IPS-15b (cell line): ENCODE measurements around the gene VEZF1.
"Not testable (repeated sequence)": the region's sequence is repeated elsewhere in the genome, so short reads cannot be mapped to it uniquely, and the experiment has no call there.

Experiments used
- H3K27me3 ChIP-seq: one replicate; pipeline ENCODE4 v1.6.1; 2013; ENCODE audit warnings: low read length; ENCODE audit not compliant: control insufficient read depth, insufficient read depth
- H3K36me3 ChIP-seq: one replicate; pipeline ENCODE4 v1.6.1; 2013; ENCODE audit warnings: low read length; ENCODE audit not compliant: control insufficient read depth, insufficient read depth
- H3K4me1 ChIP-seq: one replicate; pipeline ENCODE4 v1.6.1; 2013; ENCODE audit warnings: mild to moderate bottlenecking, low read length; ENCODE audit not compliant: control insufficient read depth, insufficient read depth
- H3K4me3 ChIP-seq: one replicate; pipeline ENCODE4 v1.5.1; 2013; ENCODE audit warnings: low read depth, low read length
- H3K9ac ChIP-seq: one replicate; pipeline ENCODE4 v1.6.1; 2013; ENCODE audit warnings: low read depth, mild to moderate bottlenecking, low read length
- H3K9me3 ChIP-seq: one replicate; pipeline ENCODE4 v1.6.1; 2013; ENCODE audit warnings: mild to moderate bottlenecking, low read length; ENCODE audit not compliant: control insufficient read depth, insufficient read depth

VEZF1 gene

DNA sequence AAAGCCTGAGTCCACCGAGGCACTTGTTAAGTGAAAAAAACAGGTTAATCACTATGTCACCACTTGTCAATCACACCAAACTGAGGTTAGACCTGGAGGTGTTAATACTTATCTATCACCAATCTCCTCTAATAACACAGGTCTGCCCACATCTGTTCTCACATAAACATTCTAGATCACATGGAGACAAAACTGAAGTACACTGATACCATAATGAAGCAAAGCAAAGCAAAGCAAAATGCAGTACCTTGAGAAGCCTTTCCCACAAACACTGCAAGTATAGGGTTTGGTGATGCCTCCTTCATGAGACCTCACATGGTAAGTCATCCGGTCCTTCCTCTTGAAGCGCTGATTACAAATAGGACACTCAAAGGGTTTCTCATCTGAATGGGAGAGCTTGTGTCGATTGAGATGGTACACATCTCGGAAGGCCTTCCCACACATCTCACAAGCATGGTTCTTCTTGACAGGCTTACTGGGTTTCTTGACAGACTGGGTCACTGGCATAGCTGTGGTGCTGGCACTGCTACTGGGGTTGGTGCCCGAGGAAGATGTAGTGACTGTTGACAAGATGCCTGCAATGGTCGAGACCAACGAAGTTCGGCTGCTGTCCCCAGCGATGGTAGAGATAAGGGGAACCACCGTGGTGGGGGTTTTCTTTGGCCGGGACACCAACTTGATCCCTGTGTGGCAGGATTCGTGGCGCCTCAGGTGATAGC is 5.4 kb downstream of the VEZF1 start:
- Histone ChIP-seq H3K4me3 (no peak overlapping the region), H3K9me3 (no peaks in the 10 kb centered on the region), H3K27me3 (no peaks in the 10 kb centered on the region), H3K9ac (no peak overlapping the region), H3K4me1 (no peaks in the 10 kb centered on the region), H3K36me3 (peaks cover 4% of the 10 kb centered on the region)

DNA sequence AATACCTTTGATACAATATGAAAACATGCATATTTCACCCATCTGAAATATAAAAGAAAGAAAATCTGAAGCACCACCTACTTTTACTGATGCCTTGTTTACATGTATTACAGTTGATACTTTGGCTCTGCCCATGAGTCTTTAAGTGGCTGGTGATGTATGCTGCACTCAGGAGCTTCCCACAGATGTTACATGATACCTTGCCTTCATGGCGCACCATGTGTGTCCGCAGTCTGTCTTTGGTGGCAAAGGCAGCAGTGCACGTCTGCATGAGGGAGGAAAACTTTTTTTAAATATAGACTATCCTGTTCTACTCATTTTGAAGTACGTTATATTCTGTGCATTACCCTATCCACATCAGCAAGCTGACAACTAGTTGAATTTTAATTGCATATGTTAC is 7.5 kb downstream of the VEZF1 start:
- no peaks in the 10 kb centered on the region for H3K9me3 ChIP-seq
- H3K4me1 ChIP-seq = no peaks in the 10 kb centered on the region
- no peaks in the 10 kb centered on the region for H3K27me3 ChIP-seq
- H3K36me3 ChIP-seq = peaks cover 4% of the 10 kb centered on the region
- H3K9ac ChIP-seq = no peak overlapping the region
- no peak overlapping the region for H3K4me3 ChIP-seq

DNA sequence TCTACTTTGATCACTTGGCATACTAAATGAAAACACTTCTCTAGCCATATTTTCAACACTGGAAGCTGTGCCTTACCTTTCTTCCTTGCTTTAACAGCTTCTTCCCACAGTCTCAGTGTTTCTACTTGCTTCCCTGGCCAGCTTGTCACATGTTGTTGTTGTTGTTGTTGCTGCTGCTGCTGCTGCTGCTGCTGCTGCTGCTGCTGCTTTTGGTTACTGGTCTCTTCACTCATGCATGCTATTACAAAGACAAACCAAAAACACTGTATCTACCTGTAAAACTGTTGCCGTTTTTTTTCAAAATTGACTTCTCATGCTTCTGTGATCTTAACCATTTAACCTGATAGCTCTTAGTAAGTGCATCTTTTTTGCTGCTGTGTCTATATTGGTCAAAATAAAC is 9.0 kb downstream of the VEZF1 start:
- Histone ChIP-seq H3K4me1 (no peaks in the 10 kb centered on the region), H3K36me3 (peaks cover 4% of the 10 kb centered on the region), H3K9me3 (no peaks in the 10 kb centered on the region), H3K27me3 (no peaks in the 10 kb centered on the region), H3K9ac (no peak overlapping the region), H3K4me3 (no peak overlapping the region)

DNA sequence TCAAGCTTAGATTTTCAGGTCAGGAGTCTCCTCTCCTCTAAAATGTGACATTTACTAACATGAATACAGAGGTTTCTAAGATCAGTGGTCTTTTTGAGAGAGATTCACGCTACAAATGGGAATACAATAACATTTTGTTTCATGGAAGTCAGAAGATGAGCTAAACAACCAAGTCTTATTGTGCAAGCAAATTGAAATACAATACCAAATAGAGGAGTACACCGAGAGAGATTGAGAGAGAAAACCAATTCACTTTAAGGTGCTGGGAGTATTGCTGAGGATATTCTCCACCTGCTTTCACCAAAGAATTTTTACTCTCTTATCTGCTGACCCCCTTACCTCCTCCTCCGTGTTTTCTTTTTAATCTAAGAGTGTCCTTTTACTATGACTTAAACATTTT is 11.5 kb downstream of the VEZF1 start:
- Histone ChIP-seq H3K36me3 (peaks cover 4% of the 10 kb centered on the region), H3K9ac (no peak overlapping the region), H3K27me3 (no peaks in the 10 kb centered on the region), H3K4me3 (no peak overlapping the region), H3K9me3 (no peaks in the 10 kb centered on the region), H3K4me1 (no peaks in the 10 kb centered on the region)

DNA sequence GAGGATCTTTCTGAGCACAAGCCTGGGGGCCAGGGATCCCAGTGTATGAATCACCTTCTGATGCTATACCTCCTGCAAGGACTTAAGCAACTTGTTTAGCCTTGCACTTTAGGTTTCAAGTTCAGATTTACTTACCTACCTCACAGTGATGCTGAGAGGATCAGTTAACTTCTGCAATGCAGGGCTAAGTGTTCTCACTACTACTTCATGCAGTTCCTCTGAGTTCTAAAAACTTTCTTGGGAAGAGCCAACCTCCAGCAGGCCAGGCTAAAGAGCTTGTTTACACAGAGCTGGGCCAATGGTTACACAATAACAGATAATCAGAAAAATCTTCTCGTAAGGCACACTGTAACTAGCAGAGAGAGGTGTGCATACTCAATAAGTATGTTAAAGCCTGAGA is 13.0 kb downstream of the VEZF1 start:
- Histone ChIP-seq H3K4me3 (no peak overlapping the region), H3K27me3 (no peaks in the 10 kb centered on the region), H3K9ac (no peak overlapping the region), H3K9me3 (no peaks in the 10 kb centered on the region), H3K36me3 (peaks cover 4% of the 10 kb centered on the region), H3K4me1 (no peaks in the 10 kb centered on the region)

DNA sequence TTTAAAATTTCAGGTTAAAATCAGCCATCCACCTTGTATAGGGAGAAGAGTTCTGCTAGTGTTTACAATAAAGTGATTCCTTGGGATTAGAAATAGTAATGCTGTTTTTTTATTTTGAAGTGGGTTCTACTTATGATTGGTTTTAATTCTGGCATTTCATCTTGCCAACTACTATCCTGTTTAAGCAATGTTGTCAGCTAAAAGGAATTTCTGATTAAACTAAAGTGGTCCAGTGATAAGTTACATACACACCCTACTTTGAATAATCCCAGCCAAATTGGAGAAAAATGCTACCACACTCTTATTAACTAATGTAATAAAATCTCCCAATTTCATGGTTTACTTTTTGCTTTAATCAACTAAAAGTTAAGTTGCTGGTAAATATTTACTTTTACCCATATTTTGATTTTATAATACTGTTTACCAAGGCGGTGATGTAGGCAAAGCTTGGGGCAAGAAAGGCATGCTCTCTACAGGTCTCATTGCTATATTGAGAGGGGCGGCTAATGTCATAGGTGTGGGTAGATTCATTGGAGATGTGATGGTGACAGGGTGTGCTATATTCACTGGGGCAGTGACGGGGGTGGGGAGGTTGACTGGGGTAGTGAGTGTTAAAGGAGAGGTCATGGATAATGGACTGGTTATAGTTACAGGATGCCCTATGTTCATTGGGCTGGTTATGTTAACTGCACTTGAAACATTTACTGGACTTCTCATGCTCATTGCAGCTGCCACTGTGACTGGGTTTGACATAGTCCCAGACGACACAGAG is 13.8 kb downstream of the VEZF1 start:
- H3K4me3 ChIP-seq, H3K9ac ChIP-seq, H3K27me3 ChIP-seq, H3K4me1 ChIP-seq, H3K9me3 ChIP-seq, H3K36me3 ChIP-seq: not testable (repeated sequence)

DNA sequence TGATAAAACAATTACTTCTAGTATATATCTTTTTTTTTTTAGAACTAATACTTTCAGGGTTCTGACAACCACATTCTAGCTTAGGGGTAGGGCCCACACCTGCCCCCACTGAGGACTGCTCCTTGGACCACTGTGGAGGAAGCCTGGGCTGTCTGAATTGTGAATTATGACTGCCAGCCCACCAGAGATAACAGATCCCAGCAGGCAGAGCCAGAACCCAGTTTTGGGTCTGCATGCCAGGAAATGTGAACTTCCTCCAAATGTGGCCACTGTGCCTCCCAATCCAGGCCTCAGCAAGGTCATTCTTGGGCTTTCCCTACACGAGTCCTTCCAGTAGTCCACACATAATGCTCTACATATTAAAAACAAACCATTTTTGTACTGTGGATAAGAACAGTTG is 15.9 kb downstream of the VEZF1 start:
- Histone ChIP-seq H3K4me3 (no peak overlapping the region), H3K4me1 (no peaks in the 10 kb centered on the region), H3K9ac (no peak overlapping the region), H3K9me3 (no peaks in the 10 kb centered on the region), H3K36me3 (no peaks in the 10 kb centered on the region), H3K27me3 (no peaks in the 10 kb centered on the region)

DNA sequence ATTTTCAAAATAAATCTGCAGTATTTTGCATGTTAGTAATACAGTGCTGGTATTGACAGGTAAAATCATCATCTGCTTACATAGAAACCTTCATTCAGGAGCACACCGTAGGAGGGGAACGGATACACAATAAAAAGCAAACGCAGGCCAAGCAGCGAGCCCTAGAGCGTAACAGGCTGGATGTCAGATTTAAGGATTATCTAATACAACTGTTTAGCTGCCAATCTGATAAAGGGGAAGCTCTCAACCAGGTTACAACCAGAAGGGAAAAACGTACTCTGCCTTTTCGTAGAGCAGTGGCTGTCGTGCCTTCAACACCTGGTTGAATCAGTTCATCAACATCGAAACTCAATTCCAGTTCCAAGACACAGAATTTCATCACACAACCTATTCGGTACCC is 16.5 kb downstream of the VEZF1 start:
- no peak overlapping the region for H3K9ac ChIP-seq
- no peaks in the 10 kb centered on the region for H3K36me3 ChIP-seq
- H3K4me1 ChIP-seq = no peaks in the 10 kb centered on the region
- no peak overlapping the region for H3K4me3 ChIP-seq
- no peaks in the 10 kb centered on the region for H3K27me3 ChIP-seq
- no peaks in the 10 kb centered on the region for H3K9me3 ChIP-seq

DNA sequence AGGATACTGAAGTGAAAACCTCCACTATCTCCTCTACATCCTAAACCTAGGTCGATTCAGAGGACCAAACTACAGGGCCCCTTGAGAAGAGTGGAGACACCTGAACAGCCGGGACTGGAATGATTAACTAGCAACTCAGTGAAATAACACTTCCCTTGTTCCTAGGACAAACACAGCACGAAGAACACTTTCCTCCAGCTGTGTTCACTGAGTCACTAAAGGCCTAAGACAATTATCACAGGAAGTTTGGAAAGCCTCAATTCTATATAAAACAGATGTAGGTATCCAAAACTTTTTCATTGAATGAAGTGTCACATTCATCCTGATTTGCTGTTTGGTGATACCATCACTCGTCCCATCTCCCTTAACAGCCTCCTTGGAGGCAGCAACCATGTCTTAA is 17.3 kb downstream of the VEZF1 start:
- Histone ChIP-seq H3K9ac (no peak overlapping the region), H3K36me3 (no peaks in the 10 kb centered on the region), H3K9me3 (no peaks in the 10 kb centered on the region), H3K27me3 (no peaks in the 10 kb centered on the region), H3K4me3 (no peak overlapping the region), H3K4me1 (no peaks in the 10 kb centered on the region)

DNA sequence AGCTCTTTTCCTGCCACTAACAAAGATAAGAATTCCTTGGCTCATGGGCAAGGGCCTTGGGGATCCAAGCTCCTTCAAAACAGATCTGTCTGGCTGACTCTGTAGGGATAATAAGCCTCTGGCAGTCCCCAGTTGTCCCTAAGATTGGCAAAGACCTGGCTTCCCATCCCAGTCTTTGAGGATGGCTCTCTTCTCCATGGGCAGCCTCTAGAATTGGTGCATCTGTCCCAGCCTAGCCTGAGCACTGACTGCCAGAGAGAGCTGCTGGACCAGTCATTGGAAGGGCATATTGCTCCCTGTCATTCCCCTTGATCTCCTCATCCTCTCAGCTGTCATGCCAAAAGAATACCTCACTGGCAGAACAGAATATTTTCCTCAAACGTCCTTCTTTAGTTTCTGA is 19.6 kb downstream of the VEZF1 start:
- H3K4me3 ChIP-seq = no peak overlapping the region
- no peaks in the 10 kb centered on the region for H3K9me3 ChIP-seq
- H3K9ac ChIP-seq = no peak overlapping the region
- no peaks in the 10 kb centered on the region for H3K36me3 ChIP-seq
- no peaks in the 10 kb centered on the region for H3K27me3 ChIP-seq
- H3K4me1 ChIP-seq = no peaks in the 10 kb centered on the region

DNA sequence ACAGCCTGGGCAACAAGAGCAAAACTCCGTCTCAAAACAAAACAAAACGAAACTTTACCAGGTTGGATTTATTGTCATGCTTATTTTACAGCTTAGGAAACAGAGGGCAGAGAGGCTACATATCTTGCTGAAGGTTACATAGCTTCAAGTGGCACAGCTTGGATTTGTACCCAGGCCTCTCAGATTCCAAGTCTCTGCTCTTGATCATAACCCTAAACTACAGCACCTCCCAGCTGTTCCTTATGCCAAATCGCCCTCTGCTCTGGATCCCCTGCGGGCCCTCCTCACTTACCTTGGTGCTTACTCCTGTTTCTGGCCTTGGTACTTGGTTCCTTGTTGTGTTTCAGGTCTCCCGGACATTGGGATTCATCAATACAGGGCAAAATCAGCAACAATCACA is 21.2 kb downstream of the VEZF1 start:
- peaks cover 2% of the 10 kb centered on the region for H3K27me3 ChIP-seq
- H3K36me3 ChIP-seq = no peaks in the 10 kb centered on the region
- no peak overlapping the region for H3K9ac ChIP-seq
- no peaks in the 10 kb centered on the region for H3K4me1 ChIP-seq
- H3K4me3 ChIP-seq = no peak overlapping the region
- no peaks in the 10 kb centered on the region for H3K9me3 ChIP-seq

DNA sequence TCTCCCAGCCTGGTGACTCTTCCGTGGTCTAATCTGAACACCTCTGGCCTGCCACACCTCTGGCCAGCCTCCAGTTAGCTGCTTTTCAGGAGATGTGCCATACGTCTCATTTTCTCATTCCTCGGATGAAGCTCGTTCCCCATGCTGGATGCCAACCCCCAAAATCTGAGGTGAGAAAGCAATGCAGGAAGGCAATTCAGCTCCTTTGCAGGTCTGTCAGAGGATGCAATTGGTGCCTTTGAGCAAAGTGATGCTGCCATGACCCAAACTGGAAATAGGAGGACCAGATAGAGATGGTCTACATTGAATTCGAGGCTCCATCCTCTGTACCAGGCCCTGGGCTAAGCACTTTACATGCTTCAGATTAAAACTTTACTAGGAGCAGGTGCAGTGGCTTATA is 21.8 kb downstream of the VEZF1 start:
- Histone ChIP-seq H3K27me3 (peaks cover 2% of the 10 kb centered on the region), H3K9ac (no peak overlapping the region), H3K4me3 (no peak overlapping the region), H3K9me3 (no peaks in the 10 kb centered on the region), H3K36me3 (no peaks in the 10 kb centered on the region), H3K4me1 (no peaks in the 10 kb centered on the region)
